HepG2 (cell line): ENCODE results near the gene HDGF. TPM values are rescaled to one million over a fixed set of nuclear protein-coding genes. Genes with fewer than 3 reads are reported as not detected.
A peak's percentile ranks its signal among the peaks of the same experiment; 100 is the strongest.

Experiments used
- ATAC-seq: fragments of 200-7000 bp; cut with Tn5 transposase; 3 replicates; pipeline ENCODE4 v1.9.1; 2020; ENCODE audit warnings: mild to moderate bottlenecking, moderate library complexity
- BruUV-seq: library from RNA; stranded (reverse); fragments of 400-500 nt; replicated peaks from 2 replicates; lab custom pipeline; 2021; lab: Mats Ljungman, UMichigan
- CTCF ChIA-PET: fragments of 300-600 bp; formaldehyde crosslinking; extraction: SDS; loops from one replicate; lab custom pipeline; 2021; ENCODE audit warnings: low total read pairs, inconsistent platforms, low intra/inter-chr PET ratio; lab: Yijun Ruan, JAX
- POLR2A ChIA-PET: fragments of 350-600 bp; sonication (Branson Sonifier 250); formaldehyde crosslinking; loops from one replicate; lab custom pipeline; 2020; ENCODE audit warnings: antibody characterized with exemption, inconsistent platforms; lab: Yijun Ruan, JAX
- DNase-seq: peaks from one replicate; pipeline ENCODE4 v3.0.0-alpha.2; 2015; ENCODE audit warnings: low spot score
- FAIRE-seq: peaks from 3 replicates; lab custom pipeline; 2011; peaks lifted over from hg19 to GRCh38; lab: Jason Lieb, UNC
- H2AFZ ChIP-seq: one replicate; pipeline ENCODE4 v1.6.1; 2011; ENCODE audit warnings: low read length, inconsistent platforms
- H3K27ac ChIP-seq: fragments of 300-600 bp; 3 replicates; pipeline ENCODE4 v1.8.0; 2011; ENCODE audit warnings: mixed run types, mild to moderate bottlenecking, mixed read lengths, low read length, inconsistent platforms; ENCODE audit not compliant: insufficient read depth; ENCODE audit errors: extremely low read length
- H3K27me3 ChIP-seq, 2 experiments: fragments of 200-600 bp in 1 of 2; 2 replicates in 1 of 2; 3 replicates in 1 of 2; pipeline versions ENCODE4 v1.6.0 to v1.8.0; 2011; ENCODE audit warnings: low read length in 2 of 2, mild to moderate bottlenecking in 2 of 2, moderate library complexity in 2 of 2, inconsistent platforms in 1 of 2; ENCODE audit not compliant: insufficient read depth in 2 of 2, control insufficient read depth in 1 of 2
- H3K36me3 ChIP-seq, 2 experiments: fragments of 200-600 bp in 1 of 2; replicated peaks in 1 of 2; 2 replicates in 1 of 2; 3 replicates in 1 of 2; pipeline versions ENCODE4 v1.5.1 to v1.8.0; 2011; ENCODE audit warnings: low read length in 2 of 2, inconsistent platforms in 1 of 2; ENCODE audit not compliant: insufficient read depth in 2 of 2, control insufficient read depth in 1 of 2
- H3K4me1 ChIP-seq: 2 replicates; pipeline ENCODE4 v1.5.1; 2012; ENCODE audit warnings: low read length, inconsistent platforms; ENCODE audit not compliant: insufficient read depth
- H3K4me2 ChIP-seq: 2 replicates; pipeline ENCODE4 v1.6.0; 2011; ENCODE audit warnings: low read depth, low read length, inconsistent platforms
- H3K4me3 ChIP-seq, 3 experiments: fragments of 200-600 bp in 1 of 3; sonication (generic), shearing (Covaris generic) in 1 of 3; replicated peaks in 1 of 3; 2 replicates each; pipeline ENCODE4 v1.5.1; 2011 to 2016; ENCODE audit warnings: low read length in 3 of 3, inconsistent platforms in 2 of 3, low read depth in 2 of 3, mild to moderate bottlenecking in 2 of 3, control low read depth in 1 of 3, mixed read lengths in 1 of 3; ENCODE audit not compliant: insufficient read depth in 1 of 3
- H3K79me2 ChIP-seq: one replicate; pipeline ENCODE4 v1.6.1; 2011; ENCODE audit warnings: low read length, inconsistent platforms; ENCODE audit not compliant: insufficient read depth
- H3K9ac ChIP-seq: 2 replicates; pipeline ENCODE4 v1.6.0; 2011; ENCODE audit warnings: mild to moderate bottlenecking, low read depth, low read length, inconsistent platforms; ENCODE audit not compliant: insufficient read depth
- H3K9me3 ChIP-seq: 2 replicates; pipeline ENCODE4 v1.5.1; 2012; ENCODE audit warnings: mild to moderate bottlenecking, low read length
- H4K20me1 ChIP-seq: 2 replicates; pipeline ENCODE4 v1.6.0; 2011; ENCODE audit warnings: inconsistent platforms, mild to moderate bottlenecking, low read length, moderate library complexity; ENCODE audit not compliant: insufficient read depth
- CBX1 ChIP-seq: IDR thresholded peaks from one replicate; pipeline ENCODE4 v1.6.1; 2016; ENCODE audit warnings: antibody characterized with exemption, low read depth
- MIER3 ChIP-seq: IDR thresholded peaks from 2 replicates; pipeline ENCODE4 v1.6.1; 2016; ENCODE audit warnings: missing compliant biosample characterization, borderline replicate concordance
- TBX2 ChIP-seq: sonication (generic); formaldehyde crosslinking; IDR thresholded peaks from 2 replicates; pipeline ENCODE4 v1.5.0; 2020; ENCODE audit warnings: missing genetic modification reagents, mild to moderate bottlenecking, borderline replicate concordance
- ZNF281 ChIP-seq: sonication (generic); formaldehyde crosslinking; IDR thresholded peaks from 2 replicates; pipeline ENCODE4 v1.4.0; 2020; ENCODE audit warnings: missing genetic modification reagents, borderline replicate concordance
- WGBS: methylation state at CpG from one replicate; pipeline ENCODE4 v1.1.6; 2017; ENCODE audit warnings: low lambda C conversion rate; 5-methylcytosine and 5-hydroxymethylcytosine counted together
- in situ Hi-C: cut with HindIII; loops from 2 replicates; pipeline ENCODE4 v1.10.0; 2017; ENCODE audit warnings: low pct_unique_long_range_greater_than_20kb; ENCODE audit not compliant: extremely low pct_ligation_motif_present
- intact Hi-C: fragments of 100-400 bp; cut with micrococcal nuclease; formaldehyde crosslinking; loops from one replicate; pipeline ENCODE4 v1.10.0; 2022; ENCODE audit not compliant: unreplicated experiment
- polyA plus RNA-seq, 8 experiments: library from polyadenylated mRNA; depleted of rRNA in 3 of 8; stranded (reverse) in 7 of 8; unstranded in 1 of 8; fragments of >200 nt; fragmentation: Illumina TruSeq in 4 of 8; extraction: Trizol in 4 of 8; gene quantifications; 2 replicates each; pipeline versions ENCODE4 v1.2.1 to v1.2.3, GENCODE V29; 2011 to 2016; ENCODE audit warnings: low read depth in 4 of 8, missing spikeins in 1 of 8, mixed read lengths in 1 of 8; ENCODE audit not compliant: insufficient read depth in 1 of 8
- total RNA-seq, 5 experiments: library from RNA; depleted of rRNA; stranded (reverse); fragments of >200 nt; fragmentation: Illumina TruSeq; extraction: Trizol; gene quantifications; 2 replicates each; pipeline ENCODE4 v1.2.3, GENCODE V29; 2016; ENCODE audit warnings: low read depth in 1 of 5
- TF ChIP-seq, protein P1 (sequence below): sonication (generic); formaldehyde crosslinking; IDR thresholded peaks from 2 replicates; pipeline ENCODE4 v1.4.0; 2020; ENCODE audit warnings: missing genetic modification reagents

Gene HDGF
- total and polyA plus RNA-seq, 2 of the 13 experiments (the other 11 are each of a cell fraction or from before 2014, with no cell fraction given) = 156 to 196 TPM

GRCh38 chr1:156693848-156694689, 57.4 kb downstream of the HDGF start:
- ChIA-PET CTCF (no interaction called here), POLR2A (interaction anchor here (0.5 kb wide), 1 partner anchor 32 kb away, joined by 3 read pairs; no protein-coding TSS in a partner anchor)
- WGBS = 27% methylated on average over 10 of the region's 12 CpGs
- H3K79me2 ChIP-seq = no peaks in the 10 kb centered on the region
- peaks cover 16 to 59% of the 10 kb centered on the region in 2 experiments for H3K27me3 ChIP-seq
- no TSS peak for BruUV-seq
- H3K4me3 ChIP-seq = no peak overlapping the region
- H3K27ac ChIP-seq = no peak overlapping the region
- H3K4me2 ChIP-seq = no peak overlapping the region
- H2AFZ ChIP-seq = no peak overlapping the region
- TF ChIP-seq CBX1 (no peak), TBX2 (CRISPR knock-in tag) (no peak)
- no peaks in the 10 kb centered on the region for H3K36me3 ChIP-seq
- no peaks in the 10 kb centered on the region for H3K9me3 ChIP-seq
- H4K20me1 ChIP-seq = no peaks in the 10 kb centered on the region
- no peak; the same call in 2 of the 3 replicates for ATAC-seq
- H3K9ac ChIP-seq = no peak overlapping the region
- peaks cover 40% of the 10 kb centered on the region for H3K4me1 ChIP-seq
- no peak for FAIRE-seq
- in situ Hi-C loops = loop anchor here (10.0 kb wide), 2 partner anchors 171 to 231 kb away; partner anchors contain the start of genes LRRC71 and NTRK1
- DNase-seq = no peak
- intact Hi-C loops = no loop called here

DNA sequence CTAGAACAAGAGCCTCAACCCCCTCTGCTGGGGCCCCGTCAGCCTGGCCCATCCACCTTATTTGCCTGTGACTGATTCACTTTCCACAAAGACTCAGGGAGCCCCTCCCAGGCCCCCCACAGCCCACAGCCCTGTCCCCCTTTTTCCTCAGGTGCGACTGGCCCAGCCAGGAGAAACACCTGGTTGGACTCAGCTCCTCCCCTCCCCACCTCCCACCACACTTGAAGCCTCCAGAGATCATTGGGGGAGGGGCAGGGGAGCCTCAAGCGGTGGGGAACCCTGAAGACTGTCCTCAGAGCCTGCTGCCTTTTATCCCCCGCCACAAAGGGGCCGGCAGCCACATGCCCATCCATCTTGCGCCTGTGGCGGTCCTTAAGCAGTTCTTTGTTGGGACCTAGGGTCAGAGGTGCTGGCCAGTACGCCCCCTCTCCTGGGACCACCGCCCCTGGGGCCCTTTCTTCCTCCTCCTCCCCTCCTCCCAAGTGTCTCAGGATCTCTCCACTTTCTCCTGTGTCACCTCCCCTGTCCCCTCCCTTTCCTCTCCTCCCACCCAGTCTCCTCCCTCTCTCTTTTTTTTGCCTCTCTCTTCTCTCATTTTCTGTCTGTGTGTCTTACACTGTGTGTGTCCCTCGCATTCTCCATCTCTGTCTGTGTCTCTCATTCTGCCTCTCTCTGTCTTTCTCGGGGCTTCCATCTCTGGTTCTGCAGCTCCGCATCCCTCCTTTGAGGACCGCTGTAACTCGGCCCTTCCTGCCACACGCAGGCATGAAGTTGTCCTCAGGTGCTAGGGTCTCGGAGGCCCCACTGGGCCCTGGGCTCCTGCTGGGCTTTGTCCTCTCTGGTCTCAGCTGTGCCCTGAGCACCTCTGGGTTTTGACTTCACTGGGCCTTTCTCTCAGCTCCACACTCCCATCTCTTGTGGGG, 58.3 kb downstream of the HDGF start:
- H3K36me3 ChIP-seq = no peaks in the 10 kb centered on the region
- intact Hi-C loops = no loop called here
- no peak overlapping the region for H3K4me2 ChIP-seq
- 21% methylated on average over 13 of the region's 16 CpGs for WGBS
- FAIRE-seq = no peak
- ChIA-PET POLR2A (interaction anchor here (2.0 kb wide), 1 partner anchor 35 kb away, joined by 5 read pairs; the partner anchor contains the start of genes ISG20L2 and METTL25B), CTCF (interaction anchor here (0.7 kb wide), 2 partner anchors 13 to 33 kb away, joined by 3 read pairs; no protein-coding TSS in a partner anchor)
- no peak overlapping the region for H3K27ac ChIP-seq
- ATAC-seq = no peak
- H3K79me2 ChIP-seq = no peaks in the 10 kb centered on the region
- no peak overlapping the region for H2AFZ ChIP-seq
- H3K4me3 ChIP-seq = no peak overlapping the region
- in situ Hi-C loops = loop anchor here (10.0 kb wide), 2 partner anchors 172 to 232 kb away; partner anchors contain the start of genes LRRC71 and NTRK1
- peak; percentile 53; the same call in 1 of the 2 replicates for TF ChIP-seq ZNF281 (CRISPR knock-in tag)
- TF ChIP-seq, protein P1, sequence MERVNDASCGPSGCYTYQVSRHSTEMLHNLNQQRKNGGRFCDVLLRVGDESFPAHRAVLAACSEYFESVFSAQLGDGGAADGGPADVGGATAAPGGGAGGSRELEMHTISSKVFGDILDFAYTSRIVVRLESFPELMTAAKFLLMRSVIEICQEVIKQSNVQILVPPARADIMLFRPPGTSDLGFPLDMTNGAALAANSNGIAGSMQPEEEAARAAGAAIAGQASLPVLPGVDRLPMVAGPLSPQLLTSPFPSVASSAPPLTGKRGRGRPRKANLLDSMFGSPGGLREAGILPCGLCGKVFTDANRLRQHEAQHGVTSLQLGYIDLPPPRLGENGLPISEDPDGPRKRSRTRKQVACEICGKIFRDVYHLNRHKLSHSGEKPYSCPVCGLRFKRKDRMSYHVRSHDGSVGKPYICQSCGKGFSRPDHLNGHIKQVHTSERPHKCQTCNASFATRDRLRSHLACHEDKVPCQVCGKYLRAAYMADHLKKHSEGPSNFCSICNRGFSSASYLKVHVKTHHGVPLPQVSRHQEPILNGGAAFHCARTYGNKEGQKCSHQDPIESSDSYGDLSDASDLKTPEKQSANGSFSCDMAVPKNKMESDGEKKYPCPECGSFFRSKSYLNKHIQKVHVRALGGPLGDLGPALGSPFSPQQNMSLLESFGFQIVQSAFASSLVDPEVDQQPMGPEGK (CRISPR knock-in tag) = peak; percentile 31; the same call in 1 of the 2 replicates
- TF ChIP-seq MIER3 = no peak
- BruUV-seq = no TSS peak
- DNase-seq = peak; percentile 23
- peaks cover 15 to 58% of the 10 kb centered on the region in 2 experiments for H3K27me3 ChIP-seq
- H3K9ac ChIP-seq = no peak overlapping the region
- H3K4me1 ChIP-seq = peaks cover 47% of the 10 kb centered on the region
- H3K9me3 ChIP-seq = no peaks in the 10 kb centered on the region
- no peaks in the 10 kb centered on the region for H4K20me1 ChIP-seq
